GM18861 (cell line): Measurements from ENCODE around the gene SULT1E1.
A peak's percentile ranks its signal among the peaks of the same experiment; 100 is the strongest.
"Not testable (repeated sequence)": the region's sequence is repeated elsewhere in the genome, so short reads cannot be mapped to it uniquely, and the experiment has no call there.

Experiments used
- ATAC-seq: cut with Tn5 transposase; IDR thresholded peaks from one replicate; pipeline ENCODE4 v1.9.1; 2021; ENCODE audit not compliant: unreplicated experiment

The SULT1E1 gene

GRCh38 chr4:69843932-69844331 lies 16.0 kb downstream of the SULT1E1 start:
- peak; percentile 84 for ATAC-seq

- ATAC-seq: no peak
Observed at GRCh38 chr4:69843301-69843700, 16.6 kb downstream of the SULT1E1 start.

- no peak for ATAC-seq
Observed at GRCh38 chr4:69838977-69839376, 21.0 kb downstream of the SULT1E1 start.

GRCh38 chr4:69836287-69836686 lies 23.7 kb downstream of the SULT1E1 start:
- ATAC-seq: no peak

GRCh38 chr4:69835766-69836165 lies 24.2 kb downstream of the SULT1E1 start:
- no peak for ATAC-seq

GRCh38 chr4:69833251-69833650 lies 26.7 kb downstream of the SULT1E1 start:
- ATAC-seq: no peak

GRCh38 chr4:69832326-69833030 lies 27.5 kb downstream of the SULT1E1 start:
- peak; percentile 44 for ATAC-seq

GRCh38 chr4:69831646-69832325 lies 28.2 kb downstream of the SULT1E1 start:
- ATAC-seq: peak; percentile 94

GRCh38 chr4:69831270-69831627 lies 28.7 kb downstream of the SULT1E1 start:
- no peak for ATAC-seq

- ATAC-seq: no peak
Observed at GRCh38 chr4:69830560-69831269, 29.2 kb downstream of the SULT1E1 start.

- ATAC-seq: no peak
Observed at GRCh38 chr4:69830192-69830559, 29.8 kb downstream of the SULT1E1 start.

- no peak for ATAC-seq
Observed at GRCh38 chr4:69829678-69830077, 30.3 kb downstream of the SULT1E1 start.

- no peak for ATAC-seq
Observed at GRCh38 chr4:69828828-69829227, 31.1 kb downstream of the SULT1E1 start.

- not testable (repeated sequence) for ATAC-seq
Observed at GRCh38 chr4:69825056-69825455, 34.9 kb downstream of the SULT1E1 start.

- peak; percentile 97 for ATAC-seq
Observed at GRCh38 chr4:69823481-69824186, 36.3 kb downstream of the SULT1E1 start.

GRCh38 chr4:69823048-69823447 lies 36.9 kb downstream of the SULT1E1 start:
- ATAC-seq: no peak

GRCh38 chr4:69822198-69822597 lies 37.7 kb downstream of the SULT1E1 start:
- ATAC-seq: no peak

- ATAC-seq: no peak
Observed at GRCh38 chr4:69818060-69818639, 41.8 kb downstream of the SULT1E1 start.

- no peak for ATAC-seq
Observed at GRCh38 chr4:69816236-69816635, 43.7 kb downstream of the SULT1E1 start.

- ATAC-seq: no peak
Observed at GRCh38 chr4:69813628-69814027, 46.3 kb downstream of the SULT1E1 start.

- no peak for ATAC-seq
Observed at GRCh38 chr4:69811166-69811565, 48.8 kb downstream of the SULT1E1 start.
